Measurements from ENCODE around the gene KDELR3.

Gene KDELR3

DNA sequence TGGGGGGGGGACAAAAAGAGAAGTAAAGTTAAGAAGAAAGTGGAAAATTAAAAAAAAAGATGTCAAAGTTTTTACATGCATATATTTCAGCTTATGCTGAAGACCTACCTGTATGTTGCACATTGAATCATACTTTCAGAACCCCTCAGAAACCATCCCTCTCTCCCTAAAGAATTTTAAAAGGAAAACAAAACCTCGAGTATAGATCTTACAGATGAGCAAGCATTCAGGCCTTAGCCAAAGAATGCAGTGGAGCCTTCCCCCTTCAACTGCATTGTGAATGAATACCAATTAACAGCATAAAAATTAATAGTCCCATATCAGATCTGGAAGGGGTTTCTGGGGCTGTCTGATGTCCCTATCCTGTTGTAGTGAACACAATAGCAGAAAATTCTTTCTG is 16.3 kb downstream of the KDELR3 start:
- DNase-seq, result no peak

DNA sequence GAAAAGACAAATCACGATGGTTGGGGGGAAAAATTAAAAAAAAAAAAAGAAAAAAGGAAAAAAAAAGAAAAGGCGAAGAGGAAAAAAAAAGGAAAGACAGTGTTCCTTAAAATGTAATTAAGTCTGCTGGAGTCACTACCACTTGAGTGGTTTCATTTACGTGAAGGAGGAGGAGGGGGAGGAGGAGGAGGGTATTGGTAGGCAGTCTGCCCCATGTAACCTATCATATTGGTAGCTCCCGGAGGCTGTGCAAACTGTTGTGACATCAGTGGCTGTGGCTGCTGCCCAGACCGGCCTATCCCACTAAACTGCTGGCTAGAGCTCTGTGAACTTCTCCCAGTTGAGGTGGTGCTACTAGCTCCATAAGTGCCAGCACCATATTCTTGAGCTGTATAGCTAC is 17.9 kb downstream of the KDELR3 start:
- DNase-seq, result no peak

DNA sequence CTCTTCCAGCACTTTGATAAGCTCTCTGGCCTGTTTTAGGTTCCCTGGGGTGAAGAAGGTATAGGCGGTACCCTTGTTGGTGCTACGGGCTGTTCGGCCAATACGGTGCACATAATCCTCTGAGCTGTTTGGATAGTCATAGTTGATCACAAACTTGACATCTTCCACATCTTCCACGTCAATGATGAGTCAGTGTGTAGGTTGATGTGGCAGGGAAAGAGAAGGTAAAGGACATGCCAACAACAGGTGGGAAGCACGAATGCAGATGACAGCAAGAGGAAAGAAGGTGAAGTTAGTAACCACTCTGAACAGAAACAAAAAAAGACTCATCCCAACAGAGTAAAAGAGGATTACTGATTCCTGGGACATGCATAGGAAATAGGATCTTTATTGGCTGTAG is 20.1 kb downstream of the KDELR3 start:
- no peak for DNase-seq

DNA sequence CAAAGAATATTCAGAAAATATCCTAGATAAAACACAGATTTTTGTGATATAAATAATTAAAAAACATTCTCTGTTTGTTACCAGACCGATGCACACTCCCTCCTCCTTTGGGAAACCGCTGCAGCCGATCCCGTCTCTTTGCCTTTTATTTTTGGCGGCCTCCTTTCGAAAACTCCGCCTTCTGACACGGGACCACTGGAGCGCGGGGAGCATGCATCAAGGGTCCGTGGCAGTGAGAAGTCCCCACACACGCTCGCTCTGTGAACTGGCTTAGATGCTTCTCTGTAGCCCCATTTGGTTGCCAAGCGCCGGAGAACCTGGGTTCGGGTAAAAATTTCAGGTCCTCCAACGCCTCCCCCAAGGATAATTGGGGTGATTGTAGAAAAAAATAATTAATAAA is 21.2 kb downstream of the KDELR3 start:
- DNase-seq, result no peak

DNA sequence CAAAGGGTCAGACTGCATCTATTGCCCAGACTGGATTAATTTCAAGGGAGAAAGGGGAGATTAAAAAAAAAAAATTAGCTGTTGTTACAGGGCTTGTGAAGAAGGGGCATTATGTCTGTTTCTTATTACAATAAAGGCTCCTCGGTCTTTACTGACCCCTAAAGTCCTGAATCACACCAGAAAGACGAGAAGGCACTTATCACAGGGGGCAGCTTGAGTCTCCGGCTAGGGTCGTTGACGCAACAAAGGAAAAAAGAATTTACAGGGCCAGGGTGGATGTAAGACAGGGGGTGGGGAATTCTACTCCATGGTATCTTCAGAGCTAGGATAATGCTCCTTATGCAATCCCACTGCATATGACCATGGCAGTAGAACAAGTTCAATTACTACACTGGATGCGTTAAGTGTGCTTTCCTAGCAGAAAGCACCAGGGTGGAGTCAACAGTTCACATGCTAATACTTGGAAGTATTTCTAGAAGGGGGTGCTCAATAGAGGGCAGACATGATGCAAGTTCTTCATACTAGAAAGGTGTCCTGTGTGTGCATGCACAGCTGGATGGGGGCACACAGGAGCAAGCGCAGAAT is 21.8 kb downstream of the KDELR3 start:
- DNase-seq, result no peak

DNA sequence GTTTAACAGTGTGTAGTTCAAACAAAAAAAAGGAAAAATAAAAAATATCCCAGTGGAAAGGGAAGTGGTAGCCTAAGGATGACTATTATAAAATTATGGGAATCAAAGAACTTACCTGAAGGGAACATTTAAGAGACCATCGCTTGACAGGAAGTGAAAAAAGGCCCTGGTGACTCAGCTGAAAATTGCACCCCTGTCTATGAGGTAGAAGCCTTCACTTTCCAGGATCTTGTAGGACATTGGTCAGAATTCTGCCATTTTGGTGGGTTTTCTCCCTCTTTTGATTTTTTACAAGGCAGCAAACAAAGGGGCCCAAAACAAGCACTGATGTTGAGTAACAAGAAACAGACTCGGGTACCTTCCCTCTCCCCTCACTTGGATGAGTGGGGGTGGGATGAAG is 22.6 kb downstream of the KDELR3 start:
- DNase-seq, result no peak

DNA sequence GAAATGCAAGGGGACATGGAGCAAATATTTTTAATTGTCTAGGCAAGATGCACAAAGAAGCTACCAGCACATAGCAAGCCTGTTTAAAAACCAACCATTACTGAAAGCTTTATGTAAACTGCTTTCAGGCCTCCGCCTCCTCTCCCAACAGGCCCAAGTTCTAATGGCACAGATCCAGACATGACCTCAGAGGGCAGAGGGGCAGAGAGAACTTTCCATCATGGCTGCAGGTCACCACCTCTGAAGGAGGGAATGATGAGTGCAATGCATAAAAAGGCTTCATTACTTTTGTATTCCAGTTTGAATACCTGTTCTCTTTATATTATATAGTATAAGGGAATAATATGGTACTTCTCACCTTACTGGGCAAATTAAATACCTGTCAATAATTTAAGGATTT is 23.0 kb downstream of the KDELR3 start:
- no peak for DNase-seq

DNA sequence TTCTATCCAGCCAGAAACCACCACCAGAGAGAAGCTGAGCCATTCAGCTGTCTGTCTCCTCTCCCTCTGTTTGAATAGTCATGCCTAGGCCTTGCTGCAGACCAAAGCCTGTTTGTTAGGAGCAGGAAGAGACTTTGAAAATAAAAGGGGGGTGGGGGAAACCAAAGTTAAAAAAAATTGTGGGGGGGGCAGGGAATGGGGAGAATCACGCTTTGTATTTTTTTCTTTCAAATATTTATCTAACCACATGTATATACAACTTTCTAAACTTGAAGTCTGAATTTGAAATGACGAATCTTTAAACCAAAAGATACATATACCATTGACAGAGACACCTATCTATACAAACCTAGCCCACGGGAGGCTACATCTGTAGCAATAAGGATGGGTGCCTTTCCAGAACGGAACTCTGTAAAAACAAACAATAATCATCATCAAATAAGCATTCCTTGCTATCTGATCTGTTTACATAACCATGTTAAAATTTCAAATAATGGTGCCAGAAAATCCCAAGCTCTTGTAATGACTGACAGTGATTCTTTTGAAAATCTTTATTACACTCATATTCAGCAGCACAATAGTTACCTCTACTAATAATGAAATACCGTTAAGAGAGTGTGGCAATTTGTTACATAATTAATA is 23.9 kb downstream of the KDELR3 start:
- DNase-seq, result no peak

DNA sequence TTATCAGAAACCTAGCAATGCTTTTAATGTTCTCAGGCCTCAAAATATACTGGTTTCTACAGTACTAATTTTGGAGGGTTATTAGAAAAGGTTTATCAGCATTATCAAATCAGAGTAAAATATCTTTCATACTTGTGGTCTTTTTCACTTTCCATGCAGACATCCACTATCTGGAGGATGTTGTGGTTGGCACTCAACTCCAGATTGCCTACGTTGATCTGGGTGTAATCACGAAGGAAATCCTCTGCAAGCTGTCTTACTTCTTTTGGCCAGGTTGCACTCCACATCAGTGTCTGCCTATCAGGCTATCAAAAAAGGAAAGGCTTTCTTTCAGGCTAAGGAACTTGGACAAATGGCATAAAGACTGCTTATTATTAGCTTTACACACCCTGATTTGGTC is 26.6 kb downstream of the KDELR3 start:
- no peak for DNase-seq

DNA sequence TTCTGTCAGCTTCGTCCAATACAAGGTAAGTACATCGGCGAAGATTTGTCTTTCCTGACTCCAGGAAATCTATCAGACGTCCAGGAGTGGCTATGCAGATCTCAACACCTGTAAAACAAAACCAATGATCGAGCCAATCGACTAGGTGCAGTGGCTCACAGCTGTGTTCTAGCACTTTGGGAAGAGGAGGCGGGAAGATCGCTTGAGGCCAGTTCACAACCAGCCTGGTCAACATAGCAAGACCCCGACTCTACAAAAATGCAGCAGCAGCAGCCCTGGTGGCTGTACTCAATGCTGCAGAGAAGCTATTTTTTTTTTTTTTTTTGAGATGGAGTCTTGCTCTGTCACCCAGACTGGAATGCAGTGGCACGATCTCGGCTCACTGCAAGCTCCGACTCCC is 27.0 kb downstream of the KDELR3 start:
- no peak for DNase-seq

DNA sequence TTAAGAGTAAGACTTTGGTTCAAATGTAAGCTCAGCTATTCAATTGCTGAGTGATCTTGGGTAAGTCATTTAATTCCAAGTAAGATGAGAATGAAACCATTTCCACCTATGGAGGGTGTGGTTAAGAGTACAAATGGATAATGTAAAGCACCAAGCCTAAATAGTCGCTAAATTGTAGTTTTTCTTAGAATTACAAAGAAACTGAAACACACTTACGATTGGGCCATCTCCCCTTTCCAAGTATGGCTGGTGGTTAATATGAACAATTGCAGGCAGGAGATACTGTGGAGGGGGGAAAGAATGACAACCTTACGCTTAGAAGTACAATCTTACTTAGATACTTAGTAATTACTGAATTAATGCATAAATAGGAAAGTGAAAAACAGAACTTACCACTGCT is 30.0 kb downstream of the KDELR3 start:
- DNase-seq, result no peak

DNA sequence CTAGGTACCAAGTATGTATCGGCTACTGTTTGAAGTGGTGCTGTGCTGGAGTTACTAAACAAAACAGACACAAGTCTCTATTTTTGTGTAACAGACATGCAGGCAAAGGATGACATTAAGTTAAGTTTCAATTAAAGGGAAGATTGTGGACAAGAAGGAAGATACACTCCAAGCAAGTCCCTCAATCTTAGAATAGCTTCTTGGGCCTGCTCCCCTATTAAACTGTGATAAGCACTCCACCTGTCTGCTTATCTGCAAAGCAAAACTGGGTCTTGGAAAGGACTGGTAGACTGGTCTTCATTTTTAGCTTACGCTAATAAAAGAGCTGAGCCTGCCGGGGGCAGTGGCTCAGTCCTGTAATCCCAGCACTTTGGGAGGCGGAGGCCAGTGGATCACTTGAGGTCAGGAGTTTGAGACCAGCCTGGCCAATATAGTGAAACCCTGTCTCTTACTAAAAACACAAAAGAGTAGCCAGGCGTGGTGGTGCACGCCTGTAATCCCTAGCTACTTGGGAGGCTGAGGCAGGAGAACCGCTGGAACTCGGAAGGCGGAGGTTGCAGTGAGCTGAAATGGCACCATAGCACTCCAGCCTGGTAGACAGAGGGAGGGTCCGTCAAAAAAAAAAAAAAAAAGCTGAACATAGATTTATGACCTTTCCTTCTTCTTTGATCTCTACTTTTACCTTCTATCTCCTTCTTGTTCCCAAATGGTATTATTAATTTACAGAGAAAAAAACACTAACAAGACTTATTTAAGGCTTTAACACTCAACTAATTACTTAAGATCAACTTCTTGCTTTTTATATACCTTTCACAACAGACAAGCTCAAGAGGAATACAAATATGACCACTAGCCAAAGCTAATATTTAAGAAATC is 34.1 kb downstream of the KDELR3 start:
- no peak for DNase-seq

DNA sequence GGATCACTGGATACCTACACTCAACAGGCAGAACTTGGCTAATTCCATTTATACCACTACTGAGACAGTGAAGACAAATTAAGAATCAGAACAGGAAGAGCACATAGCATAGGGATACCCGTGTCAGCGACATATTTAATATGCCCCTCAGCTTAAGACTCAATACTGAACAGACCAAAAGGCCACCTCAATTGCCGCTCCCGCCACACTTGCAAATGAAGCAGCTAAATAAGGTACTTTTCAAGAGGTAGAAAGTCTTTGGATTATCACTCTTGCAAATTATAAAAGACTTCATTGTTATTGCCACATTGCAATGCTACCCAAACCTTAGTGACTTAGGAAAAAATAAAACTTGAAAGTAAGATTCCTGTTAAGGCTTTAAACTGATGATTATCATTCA is 35.1 kb downstream of the KDELR3 start:
- DNase-seq, result no peak

DNA sequence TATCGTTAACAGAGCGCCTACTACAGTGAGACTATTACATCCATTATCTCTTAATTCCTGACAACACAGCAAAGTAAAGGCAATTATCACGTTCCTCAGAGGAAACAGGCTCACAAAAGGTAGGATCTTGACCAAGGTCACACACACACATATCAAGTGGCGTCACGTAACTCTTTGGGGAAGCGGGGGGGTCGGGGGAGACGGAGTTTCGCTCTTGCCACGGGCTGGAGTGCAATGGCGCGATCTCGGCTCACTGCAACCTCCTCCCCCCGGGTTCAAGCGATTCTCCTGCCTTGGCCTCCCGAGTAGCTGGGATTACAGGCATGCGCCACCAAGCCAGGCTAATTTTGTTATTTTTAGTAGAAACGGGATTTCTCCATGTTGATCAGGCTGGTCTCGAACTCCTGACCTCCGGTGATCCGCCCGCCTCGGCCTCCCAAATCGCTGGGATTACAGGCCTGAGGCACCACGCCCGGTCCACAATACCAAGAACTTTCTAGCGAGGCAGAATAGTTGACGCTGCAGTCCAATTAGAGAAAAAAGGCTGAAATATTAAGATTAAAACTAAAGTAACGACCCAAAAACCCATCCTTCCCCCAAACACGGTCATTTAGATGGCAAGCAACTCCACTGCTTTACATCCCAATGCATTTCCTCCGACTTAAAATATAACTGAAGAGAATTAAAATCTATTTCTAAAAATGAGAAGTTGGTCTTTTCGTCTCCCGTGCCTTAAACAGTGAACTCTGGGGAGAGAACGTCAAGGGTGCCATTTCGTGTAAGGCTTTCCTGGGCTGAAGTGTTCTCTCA is 37.0 kb downstream of the KDELR3 start:
- DNase-seq, result no peak

DNA sequence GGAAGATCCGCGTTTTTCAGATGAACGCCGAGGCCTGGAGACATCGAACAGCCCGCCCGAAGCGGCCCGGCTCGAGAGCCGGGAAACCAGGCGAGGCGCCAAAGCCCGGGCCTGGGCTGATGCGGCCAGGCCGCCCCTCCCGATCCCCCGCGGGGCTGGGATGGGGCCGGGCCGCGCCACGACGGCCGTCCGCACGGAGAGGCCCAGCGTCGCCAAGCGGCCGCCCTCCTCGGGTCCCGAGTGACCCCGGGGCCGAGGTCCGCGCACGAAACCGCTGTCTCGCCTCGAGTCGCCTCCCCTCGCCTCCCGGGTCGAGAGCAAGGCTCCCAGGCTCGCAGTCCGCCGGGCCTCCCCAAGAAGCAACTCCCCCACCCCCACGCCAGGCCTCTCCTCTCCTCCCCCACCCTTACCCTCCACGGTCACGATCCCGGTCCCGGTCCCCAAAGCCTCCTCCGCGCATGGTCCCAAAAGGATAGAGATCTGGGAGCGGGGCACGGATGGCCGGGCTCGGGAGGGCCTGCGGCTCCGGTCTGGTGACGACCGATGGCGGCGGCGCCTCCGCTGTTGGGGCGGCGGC is 37.7 kb downstream of the KDELR3 start:
- DNase-seq, result no peak

DNA sequence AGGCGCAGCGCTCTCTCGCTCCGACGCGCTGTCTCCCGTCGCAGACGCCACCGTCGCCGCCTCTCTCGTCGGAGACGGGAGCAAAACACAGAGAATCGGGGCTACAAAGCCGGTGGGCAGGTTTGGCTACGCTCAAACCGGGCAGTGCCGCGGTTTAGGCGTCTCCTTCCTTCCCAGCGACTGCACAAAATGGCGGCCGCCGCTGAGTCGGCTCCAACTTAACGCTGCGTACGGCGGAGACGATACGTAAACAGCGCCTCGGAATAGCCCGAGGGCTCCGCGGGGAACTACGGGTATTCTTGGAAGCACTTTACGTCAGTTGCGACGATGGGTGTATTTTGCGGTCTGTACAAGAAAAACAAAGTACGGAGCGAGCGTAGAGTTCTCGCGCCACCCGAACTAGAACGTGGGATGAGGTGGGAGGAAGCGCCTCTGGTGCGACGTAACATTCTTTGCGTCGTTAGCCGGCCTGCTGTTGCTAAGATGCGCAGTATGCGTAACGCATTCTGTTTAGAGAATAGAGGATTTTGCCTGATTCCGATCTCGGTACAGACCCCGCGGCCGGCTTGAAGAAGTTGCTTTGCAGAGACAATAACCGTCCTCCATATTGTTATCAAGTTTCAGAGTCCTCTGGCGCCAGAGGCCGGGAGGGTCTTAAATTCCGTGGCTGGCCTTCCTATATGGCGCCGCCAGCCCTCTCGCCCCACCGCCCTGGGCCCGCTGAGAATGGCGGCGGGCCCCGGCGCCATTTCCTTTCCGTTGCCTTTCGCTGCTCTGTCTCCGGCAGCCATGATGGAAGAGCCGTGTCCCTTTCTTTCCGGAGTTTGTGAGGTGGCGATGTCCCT is 38.4 kb downstream of the KDELR3 start, which contains the start of gene DDX17:
Gene DDX17 (minus strand): TSS at position 194 of the 845 bp plus-strand sequence.
- peak; percentile 87 for DNase-seq

DNA sequence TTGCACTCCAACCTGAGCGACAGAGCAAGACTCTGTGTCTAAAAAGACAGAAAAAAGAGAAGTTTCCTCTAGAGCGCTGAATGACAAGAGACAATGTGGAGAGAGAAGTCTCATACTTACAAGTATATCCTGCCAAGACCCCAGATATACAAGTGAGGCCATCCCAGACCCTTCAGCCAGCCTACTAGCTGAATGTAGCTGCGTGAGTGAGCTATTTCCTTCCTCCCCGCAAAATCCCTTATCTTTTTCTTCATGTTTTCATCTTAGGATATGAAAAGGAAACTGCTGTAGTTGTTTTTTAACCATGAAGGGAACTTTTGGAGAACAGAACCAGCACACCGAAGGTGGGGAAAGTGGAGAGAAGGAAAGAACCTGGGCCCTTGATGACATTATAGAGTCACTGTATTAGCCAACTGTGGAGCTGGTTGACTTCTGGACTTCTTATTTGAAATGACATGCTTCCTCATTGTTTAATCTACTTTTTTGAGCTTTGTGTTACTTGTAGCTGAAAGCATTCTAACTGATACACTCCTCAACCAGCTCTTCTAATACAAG is 42.6 kb downstream of the KDELR3 start:
- DNase-seq, result no peak

DNA sequence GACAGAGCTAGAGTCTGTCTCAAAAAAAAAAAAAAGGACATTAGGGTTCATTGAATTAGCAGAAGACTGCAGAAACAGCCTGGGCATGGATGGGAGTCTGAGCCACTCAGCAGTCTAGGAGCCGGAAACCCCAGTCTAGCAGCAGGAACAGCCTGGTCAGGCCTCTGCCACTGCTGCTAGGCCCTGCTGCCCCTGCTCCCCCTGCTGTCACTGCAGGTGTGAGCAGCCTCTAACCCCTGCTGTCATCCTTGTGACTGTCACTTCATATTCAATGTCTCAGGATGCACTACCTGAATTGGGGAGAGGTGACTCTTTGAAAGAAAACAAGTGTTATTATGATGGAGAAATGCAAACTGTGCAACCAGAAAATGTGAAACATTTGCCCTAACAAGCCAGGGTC is 45.2 kb downstream of the KDELR3 start:
- DNase-seq, result no peak

DNA sequence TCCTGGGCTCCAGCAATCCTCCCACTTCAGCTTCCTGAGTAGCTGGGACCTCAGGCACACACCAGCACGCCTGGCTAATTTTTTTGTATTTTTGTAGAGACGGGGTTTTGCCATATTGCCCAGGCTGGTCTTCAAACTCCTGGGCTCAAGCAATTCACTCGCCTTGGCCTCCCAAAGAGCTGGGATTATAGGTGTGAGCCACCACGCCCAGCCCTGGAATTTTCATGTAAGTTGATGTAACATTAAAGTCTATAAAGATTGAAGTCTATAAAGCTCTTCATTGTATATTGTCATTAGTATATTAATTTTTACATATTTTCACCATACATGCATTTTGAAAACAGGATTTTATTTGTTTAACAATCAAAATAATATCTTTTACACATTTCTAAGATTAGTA is 50.7 kb downstream of the KDELR3 start:
- no peak for DNase-seq

DNA sequence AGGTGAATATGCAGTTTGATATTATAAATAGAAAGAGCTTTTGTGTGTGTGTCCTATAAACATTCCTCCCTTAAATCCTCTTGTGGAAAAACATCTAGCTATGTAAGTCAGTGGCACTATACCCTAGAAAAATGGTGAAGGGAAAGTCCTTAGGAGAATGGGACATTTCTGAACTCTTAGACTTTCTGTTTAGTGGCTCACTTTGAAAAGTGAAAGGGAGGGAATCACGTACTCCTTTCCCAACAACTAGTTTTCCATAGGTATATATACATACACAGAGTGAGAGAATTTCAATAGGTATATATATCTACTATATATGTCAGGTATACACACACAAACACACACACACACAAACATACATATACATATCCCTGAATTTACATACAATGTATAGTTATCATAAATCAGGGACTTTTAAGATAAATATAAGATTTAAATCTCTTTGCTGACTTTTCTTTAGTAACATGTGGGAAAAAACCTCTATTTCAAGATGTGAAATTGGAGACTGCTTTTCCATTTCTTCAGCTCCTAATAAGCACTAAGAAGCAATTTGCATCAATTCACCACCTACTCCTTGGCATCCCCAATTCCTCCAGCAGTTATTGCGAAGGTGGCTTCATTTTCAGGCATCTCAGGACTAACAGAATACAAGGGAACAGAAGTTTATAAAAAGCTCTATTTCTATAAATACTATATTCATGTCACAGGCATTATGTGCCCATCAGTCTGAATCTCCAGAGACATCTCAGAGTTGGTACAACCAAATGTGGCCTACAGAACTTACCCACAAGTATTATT is 51.8 kb downstream of the KDELR3 start:
- DNase-seq, result no peak

DNA sequence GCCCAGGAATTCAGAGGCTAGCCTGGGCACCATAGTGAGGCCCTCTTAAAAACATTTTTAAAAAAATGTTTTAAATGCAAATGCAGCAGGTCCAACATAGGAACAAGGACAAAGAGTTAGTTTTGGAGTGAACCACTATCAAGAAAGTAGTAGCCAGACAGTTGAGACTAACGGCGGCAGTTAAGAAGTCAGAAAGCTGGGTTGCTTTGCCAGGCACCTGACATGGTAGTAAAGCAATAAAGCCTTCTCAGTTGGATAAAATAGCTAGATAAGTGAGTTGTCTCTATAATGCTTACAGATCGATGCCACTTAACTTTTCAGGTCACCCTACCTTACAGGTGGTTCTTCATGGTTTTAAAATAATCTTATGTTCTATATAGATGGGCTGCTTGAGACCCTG is 55.1 kb downstream of the KDELR3 start:
- no peak for DNase-seq

All from NCI-H2081 treated with DMSO at 0.1 percent for 48 hours (cell line).